ENCODE results near the gene HIVEP1.

The HIVEP1 gene

DNA sequence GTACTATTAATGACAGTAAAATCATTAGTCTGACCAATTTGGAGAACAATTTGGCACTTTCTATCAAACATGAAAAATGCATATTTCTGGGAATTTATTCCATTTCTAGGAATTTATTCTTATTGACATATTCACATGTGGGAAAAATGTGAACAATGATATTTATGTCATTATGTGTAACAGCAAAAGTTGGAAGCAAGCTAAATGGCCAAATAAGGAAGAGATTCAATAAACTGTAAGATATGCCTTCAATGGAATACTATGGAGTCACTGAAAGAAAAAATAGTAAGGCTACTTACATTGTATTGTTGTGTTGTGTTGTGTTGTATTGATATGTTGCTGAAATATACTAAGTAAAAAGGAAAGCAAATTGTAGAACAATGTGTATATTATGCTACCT is 177.5 kb downstream of the HIVEP1 start:
- no peak for DNase-seq (ENCODE audit: low read depth)

DNA sequence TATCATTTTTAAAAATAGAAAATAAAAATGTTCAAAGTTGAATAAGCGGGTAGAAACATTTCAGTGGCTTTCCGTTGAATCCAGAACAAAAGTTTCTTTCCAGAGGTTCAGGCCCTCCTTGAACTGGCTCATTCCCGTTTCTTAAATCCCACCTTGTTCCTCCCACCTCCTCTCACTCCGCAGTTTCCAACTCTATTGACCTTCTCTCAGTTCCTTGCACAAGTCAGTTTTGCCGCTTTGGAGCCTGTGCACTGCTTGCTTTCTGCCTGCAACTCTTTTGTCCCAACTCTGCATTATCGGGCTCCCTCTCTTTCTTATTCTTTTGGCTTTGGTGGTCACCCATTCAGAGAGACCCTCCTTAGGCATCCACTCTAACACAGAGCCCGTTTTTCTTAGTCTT is 178.1 kb downstream of the HIVEP1 start:
- DNase-seq (ENCODE audit: low read depth) = no peak

DNA sequence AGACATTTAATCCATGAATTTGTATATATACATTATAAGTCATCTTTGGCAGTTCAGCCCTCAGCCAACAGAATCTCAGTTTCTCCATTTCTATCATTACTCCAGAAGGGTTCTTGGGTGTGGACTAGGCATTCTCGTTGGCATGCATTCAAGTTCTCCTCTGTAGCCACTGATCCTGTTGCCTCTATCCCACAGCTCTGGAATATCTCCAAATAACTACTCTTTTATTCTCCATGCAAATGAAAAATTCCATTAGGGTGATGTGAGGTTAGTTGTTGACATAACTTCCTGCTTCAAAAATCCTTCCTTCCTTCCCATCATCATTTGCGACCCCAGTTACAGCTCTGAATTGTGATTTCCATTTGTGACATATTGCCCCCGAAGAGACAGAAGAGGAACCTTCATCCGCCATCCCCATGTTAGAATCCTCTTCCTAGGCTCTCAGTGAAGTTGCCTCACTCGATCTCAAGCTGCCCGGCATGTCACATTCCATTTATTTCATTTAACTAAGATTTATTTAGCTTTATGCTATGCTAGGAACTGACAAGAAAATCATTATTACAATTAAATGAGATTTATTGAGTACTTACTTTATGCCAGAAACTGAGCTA is 184.3 kb downstream of the HIVEP1 start:
- DNase-seq (ENCODE audit: low read depth) = no peak

DNA sequence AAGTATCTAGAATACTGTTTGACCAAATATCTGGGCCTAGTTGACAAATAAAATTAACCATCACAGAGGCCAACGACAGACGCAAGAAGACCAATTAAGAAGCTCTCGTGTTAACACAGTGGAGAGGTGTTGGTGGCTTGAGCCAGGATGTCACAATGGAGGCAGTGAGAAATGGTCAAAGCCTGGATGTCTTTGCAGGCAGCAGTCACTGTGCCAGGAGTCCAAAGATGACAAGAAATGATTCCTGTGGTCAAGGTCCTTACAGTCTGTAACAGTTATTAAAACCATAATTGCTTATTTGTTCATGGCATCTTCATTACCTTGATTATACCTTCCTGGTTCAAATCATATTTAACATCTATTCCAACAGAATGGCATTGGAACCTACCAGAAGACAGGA is 186.7 kb downstream of the HIVEP1 start:
- no peak for DNase-seq (ENCODE audit: low read depth)

DNA sequence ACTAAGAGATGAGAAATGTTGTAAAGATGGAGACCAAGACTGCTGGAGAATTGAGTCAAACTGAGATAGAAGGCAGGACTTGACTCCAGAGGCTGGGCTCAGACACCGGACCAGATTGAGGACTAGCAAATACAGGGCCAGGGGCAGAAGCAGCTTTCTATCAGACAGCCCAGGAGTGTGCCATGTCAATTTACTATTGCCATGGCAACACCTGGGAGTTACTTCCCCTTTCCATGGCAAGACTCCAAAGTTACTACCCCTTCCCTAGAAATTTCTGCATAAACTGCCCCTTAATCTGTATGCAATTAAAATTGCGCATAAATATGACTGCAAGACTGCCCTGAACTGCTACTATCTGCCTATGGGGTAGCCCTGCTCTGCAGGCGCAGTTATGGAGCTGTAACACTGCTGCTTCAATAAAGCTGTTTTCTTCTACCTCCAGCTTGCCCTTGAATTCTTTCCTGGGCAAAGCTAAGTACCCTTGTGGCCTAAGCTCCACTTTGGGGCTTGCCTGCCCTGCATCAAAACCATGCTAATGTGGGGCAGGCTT is 188.0 kb downstream of the HIVEP1 start:
- no peak for DNase-seq (ENCODE audit: low read depth)

DNA sequence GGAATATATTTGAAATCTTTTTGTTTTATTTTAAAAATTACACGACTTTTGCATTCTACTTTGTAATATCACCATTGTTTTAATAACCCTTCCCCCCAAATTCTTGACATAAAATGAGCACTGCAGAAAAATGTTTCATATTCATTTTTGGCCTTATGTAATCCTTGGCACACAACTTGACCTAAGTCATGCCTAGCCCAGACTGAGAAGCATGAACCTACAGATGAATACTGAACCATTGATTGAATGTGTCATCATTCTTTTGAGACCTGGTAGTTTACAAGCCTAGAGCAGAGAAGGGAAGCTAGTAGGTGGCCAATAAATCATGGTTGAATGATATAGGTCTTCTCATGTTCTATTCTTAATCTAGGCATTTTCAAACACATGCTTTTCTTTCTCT is 188.6 kb downstream of the HIVEP1 start:
- DNase-seq (ENCODE audit: low read depth) = no peak

DNA sequence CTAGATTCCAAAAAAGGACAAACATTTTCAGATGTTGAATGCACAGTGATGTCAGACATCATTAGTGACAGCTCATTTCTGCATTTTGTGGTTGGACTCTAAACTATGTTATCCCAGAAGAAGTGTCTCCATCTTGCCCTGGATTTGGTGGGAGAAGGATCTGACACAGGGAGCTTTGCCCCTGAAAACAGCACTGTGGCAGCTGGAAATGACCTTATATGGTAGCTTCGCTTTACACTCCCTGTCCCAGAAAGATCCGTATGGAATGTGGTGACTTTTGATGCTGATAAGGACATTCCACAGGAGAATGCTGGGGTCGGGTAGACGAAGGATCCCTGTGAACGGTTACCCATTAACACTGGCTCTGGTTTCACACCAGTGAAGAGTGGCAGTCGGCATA is 190.9 kb downstream of the HIVEP1 start:
- no peak for DNase-seq (ENCODE audit: low read depth)

DNA sequence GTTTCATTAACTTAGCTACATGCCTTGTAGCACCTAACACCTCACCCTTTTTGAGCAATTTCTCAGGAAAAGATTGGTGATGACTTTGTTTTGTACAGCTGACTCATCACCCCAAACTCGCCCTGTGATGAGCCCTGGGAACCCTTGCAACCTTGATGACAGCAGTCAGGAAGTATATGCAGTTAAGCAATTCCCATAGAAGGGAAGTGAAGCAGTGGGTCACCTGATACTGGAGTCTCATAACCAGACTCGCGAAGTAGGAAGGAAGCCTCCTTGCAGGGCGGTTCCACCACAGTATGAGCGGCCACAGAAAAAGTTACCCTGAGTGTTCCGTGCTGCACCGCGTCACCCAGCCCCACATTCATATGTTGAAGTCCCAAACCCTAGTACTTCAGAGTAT is 196.1 kb downstream of the HIVEP1 start:
- DNase-seq (ENCODE audit: low read depth) = no peak

DNA sequence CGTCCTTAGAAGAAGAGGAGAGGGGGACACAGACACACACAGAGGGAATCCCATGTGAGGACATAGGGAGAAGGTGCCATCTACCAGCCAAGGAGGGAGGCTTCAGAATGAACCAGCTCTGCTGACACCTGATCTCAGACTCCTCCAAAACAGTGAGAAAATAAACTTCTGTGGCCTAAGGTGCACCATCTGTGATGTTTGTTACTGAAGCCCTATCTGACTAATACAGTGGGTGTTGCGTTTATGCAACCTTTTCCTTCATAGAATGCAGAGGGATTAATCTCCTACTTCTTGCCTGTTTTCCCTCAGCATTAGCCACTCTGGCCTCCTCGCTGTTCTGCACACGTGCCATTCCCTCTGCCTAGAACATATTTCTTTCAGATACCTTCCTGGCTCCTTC is 196.6 kb downstream of the HIVEP1 start:
- DNase-seq (ENCODE audit: low read depth) = no peak

Measured in stromal cell of bone marrow (primary cell).